HG03159 (cell line): ENCODE measurements around the gene FRK.
"Not testable (repeated sequence)": the region's sequence is repeated elsewhere in the genome, so short reads cannot be mapped to it uniquely, and the experiment has no call there.

Source experiments
- ATAC-seq: cut with Tn5 transposase; IDR thresholded peaks from one replicate; pipeline ENCODE4 v1.9.1; 2021; ENCODE audit warnings: mild to moderate bottlenecking, moderate library complexity; ENCODE audit not compliant: unreplicated experiment

The FRK gene

GRCh38 chr6:116010790-116011401 lies 49.8 kb downstream of the FRK start:
- peak; percentile 37 for ATAC-seq

DNA sequence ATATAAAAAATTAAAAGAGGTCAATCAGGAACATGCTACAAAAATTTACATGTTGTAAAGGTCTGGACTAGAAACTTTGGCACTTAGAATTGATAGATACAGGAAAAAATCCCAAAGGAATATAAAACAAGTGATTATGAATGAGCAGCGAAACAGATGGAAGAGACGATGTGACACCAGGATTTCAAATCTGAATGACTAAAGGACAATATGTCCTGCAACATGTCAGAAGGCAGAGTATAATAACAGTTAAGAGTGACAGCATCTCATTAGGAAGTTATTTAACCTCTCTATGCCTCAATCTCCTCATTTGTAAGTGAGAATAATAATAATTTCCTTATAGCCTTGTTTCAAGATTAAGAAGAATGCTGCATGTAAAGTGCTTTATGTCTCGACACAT lies 50.3 kb downstream of the FRK start:
- no peak for ATAC-seq

DNA sequence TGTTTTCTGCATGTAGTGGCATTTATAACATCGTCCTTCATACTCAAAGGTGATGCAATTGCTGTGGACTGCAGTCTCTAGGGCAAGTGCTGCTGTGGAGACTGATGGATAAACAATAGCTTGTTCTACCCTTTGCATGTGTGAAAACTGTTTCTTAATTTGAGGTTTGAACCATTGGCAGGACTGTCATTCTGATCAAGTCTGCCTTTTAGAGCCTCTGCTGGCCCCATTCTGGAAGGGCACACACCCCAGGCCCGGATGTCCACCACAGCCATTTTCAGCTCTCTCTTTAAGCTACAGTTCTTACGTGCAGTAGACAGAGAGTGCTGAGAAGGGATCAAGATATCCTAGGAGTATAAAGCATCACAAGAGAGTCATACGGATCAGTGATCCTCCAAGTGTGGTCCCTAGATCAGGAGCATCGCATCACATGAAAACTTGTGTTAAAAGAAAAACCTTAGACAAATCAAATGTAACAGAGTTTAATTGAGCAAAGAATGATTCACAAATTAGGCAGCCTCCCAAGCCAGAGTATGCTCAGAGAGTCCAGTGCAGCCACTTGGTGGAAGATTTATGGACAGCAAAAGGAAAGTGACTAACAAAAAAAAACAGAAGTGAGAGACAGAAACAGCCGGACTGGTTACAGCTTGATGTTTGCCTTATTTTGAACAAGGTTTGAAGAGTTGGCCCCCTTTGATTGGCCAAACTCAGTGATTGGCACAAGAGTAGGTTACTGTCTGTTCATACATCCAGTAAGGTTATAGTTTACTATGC lies 52.0 kb downstream of the FRK start:
- ATAC-seq, result peak; percentile 65

DNA sequence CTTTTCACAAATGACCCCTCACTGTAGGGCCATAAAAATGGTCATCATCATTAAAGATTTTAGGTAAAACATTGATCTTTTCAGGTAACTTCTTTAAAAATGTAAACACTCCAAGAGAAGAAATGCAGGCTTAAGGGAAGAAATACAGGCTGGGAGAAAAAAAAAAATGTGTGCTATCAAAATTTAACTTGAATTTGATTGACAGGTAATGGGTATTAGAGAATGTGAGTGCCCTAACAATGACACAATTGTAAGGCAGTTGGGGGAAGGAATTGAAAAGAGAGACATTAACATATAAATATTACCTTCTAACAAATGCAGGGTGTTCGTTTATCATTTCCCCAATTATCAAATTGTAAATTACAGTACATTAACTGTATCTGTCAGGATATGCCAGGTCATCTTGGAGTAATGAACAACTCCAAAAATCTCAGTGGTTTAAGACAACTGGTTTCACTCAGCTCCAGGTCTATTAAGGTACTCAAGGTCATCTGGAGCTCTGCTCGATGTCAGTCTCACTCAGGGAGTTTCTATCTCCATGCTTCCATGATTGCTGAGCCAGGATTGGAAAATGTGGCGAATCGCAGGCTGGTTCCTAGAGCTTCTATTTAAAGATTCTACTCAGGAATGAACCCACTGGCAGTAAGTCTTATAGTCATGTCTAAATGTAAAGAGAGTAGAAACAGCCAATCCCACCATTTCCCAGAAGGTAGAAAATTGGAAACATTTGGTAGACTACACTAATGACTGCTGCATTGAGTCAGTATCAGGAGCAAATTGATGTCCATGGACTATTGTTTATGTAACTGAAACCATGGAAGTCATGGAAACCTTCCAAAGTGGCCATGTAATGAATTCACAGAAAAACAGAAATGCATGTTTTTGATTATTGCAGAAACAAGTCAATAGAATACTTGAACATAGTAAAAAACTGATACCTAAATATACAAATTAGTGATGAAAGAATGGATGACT lies 55.6 kb downstream of the FRK start:
- no peak for ATAC-seq

GRCh38 chr6:116003668-116004067 lies 57.0 kb downstream of the FRK start:
- peak; percentile 90 for ATAC-seq

DNA sequence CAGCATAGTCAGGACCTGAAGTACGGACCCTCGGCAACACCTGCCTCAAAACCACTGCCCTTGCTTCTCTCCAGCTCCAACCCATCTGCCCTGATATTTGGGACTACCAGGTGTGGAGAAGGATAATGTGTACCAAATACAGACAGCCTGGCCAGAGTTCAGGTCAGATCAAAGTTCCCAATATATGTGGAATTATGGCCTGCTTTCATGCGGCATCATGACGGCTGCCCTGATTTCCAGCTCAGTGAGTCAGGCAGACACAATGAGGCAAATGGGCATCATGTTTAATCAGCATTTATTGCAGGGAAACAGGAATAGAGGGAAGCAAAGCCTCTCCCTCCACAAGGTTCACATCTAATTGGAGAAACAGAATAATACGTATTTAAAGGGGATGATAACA lies 57.9 kb downstream of the FRK start:
- no peak for ATAC-seq

GRCh38 chr6:115999235-115999634 lies 61.5 kb downstream of the FRK start:
- no peak for ATAC-seq

DNA sequence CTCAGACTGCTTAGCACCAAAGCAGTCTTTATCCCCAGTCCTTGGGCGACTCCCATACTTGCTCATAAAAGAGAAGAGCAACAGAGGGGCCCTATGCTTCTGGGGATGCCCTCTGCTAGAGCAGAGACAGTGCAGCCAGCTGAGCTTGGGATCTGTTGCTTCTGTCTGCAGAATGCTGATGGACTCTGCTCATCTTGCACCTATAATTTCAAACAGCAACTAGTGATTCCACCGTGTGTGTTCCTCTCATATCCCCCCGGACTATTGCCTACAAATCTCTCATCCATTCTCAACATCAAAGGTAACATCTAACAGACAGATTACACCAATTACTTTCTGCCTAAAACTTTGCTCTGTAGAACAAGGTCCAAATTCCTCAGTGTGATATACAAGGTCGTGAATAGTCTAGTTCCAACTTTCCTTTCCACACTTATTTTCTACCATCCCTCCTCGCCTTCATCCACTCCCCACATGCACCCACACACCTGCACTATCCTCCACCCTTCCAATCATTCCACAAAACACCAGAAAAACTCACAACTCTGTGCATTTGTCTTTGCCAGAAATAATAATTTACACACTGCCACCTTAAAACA lies 62.6 kb downstream of the FRK start:
- ATAC-seq, result no peak

GRCh38 chr6:115986026-115986425 lies 74.7 kb downstream of the FRK start:
- ATAC-seq, result no peak

DNA sequence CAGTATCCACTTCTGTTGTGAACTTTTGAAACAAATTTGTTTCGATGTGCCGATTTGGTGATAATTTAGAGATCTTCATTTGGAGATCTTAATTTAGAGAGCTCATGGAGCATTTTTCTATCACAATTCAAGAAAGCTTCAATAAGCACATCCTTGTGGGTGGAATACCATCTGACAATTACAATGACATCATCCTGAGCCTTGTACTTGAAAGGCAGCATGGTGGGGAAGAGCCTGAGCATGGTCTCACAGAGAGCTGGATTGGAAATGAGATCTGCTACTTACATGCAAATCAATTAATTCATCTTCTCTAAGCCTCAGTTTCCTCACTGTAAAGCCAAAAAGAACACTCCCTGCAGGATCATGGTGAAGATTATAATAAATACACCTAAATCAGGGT lies 75.9 kb downstream of the FRK start:
- ATAC-seq, result no peak

- ATAC-seq, result no peak
Measured at GRCh38 chr6:115983998-115984397, 76.7 kb downstream of the FRK start.

GRCh38 chr6:115982453-115982852 lies 78.2 kb downstream of the FRK start:
- ATAC-seq, result no peak

DNA sequence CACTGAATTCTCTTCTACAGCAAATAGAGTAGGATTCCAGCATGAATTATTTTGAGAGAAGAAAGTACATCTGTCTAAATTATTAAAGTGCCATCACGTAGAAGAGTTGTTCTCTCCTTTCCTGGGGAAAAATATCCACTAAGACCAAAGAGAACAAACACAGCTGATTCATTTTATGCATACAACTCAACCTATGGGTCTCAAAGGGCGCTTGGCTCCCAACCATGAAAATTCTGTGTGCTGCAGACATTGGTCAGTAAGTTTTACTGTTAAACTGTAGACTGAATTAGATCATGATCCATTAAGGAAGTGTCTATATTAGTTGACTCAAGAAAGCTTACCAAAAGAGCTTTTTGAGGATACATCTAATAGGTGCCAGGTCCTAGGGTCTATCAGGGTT lies 83.5 kb downstream of the FRK start:
- ATAC-seq, result no peak

DNA sequence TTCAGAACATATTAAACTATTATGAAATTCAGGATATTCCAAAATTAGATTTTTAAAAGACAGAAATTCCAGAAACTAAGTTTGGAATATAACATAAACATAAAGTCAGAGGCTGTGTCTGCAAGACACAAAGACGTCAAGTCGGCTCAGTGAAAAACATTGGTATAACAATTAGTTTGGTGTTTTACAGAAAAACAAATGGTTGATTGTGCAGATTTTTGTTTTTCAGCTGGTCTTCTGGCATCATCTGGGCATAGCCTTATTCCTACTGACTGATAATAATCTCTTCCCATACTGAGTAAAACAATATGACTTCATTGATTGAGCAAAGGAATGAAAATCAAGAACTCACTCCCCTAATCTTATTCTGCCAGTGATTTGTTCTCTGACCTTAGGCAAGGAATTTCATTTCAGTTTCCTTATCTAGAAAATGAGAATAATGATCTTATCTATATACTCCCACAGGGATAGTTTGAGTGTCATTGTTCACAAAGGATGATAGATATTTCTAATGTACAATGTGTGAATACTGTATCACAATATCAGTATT lies 84.3 kb downstream of the FRK start:
- ATAC-seq, result no peak

GRCh38 chr6:115972679-115973078 lies 88.0 kb downstream of the FRK start:
- no peak for ATAC-seq

- ATAC-seq, result no peak
Measured at GRCh38 chr6:115971785-115972184, 88.9 kb downstream of the FRK start.

DNA sequence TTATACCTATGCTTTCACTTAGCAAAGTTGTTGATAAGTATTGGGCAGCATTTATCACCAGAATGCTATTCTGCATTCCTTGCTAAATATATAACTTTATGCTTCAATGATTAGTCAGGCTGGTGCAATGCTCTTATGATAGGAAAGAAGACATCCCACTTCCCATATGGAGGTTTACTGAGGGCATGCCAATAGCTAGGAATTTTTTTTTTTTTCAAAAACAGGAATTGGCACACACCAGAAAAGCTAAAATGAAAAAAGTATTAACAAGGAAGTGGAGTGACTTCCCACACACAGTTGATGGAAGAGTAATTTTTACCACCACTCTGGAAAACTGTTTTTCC lies 90.8 kb downstream of the FRK start:
- no peak for ATAC-seq

GRCh38 chr6:115969207-115969929 lies 91.3 kb downstream of the FRK start:
- no peak for ATAC-seq

- not testable (repeated sequence) for ATAC-seq
Measured at GRCh38 chr6:115960286-115960685, 100.4 kb downstream of the FRK start.

DNA sequence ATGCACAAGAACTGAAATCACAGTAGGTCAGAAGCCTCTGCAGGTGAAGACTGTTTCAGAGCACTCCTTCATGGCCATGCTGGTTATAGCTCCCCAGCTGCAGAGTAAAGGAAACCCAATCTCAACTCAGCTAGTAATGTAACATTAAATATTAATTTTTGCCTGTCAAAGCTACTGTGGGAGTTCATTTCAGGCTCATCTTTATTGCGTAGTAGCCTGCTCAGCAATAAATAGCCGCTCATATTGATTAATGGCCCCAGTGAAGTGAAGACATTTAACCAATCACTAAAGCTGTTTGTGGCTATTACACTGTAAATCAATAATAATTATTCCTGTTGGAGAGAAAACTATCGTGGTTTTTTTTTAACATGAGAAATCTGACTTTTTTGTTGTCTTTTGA lies 101.7 kb downstream of the FRK start:
- no peak for ATAC-seq
